ENCODE results near the gene EMC7. TPM values are rescaled to one million over a fixed set of nuclear protein-coding genes. Genes with fewer than 3 reads are reported as not detected.

EMC7 gene
- total RNA-seq, 1 experiment from 2014 or later: 38.7 TPM

DNA sequence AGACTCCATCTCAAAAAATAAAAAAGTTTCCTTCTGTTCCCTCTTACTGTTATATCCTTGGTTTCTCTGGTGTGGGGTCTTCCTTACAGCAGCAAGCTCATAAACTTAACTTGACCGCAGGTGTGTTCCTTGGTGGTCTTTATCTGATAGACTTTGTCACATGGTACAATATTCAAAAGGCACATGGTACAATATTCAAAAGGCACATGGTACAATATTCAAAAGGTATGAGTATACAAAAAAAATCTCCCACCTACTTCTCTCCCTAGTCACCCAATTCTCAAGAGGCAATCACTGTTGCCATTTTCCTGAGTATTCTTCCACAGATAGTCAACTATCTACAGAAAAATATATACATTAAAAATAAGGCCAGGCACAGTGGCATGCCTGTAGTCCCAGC lies 4.8 kb upstream of the EMC7 start:
- ChIA-PET CTCF (no interaction called here), RAD21 (ENCODE audit: low non-redundant PET in 1 of 2, low total read pairs in 2 of 2, uncharacterized antibody in 2 of 2, unreplicated experiment in 2 of 2) (no interaction called here), POLR2A (no interaction called here)
- H4K20me1 ChIP-seq (ENCODE audit: insufficient read depth): no peaks in the 10 kb centered on the region
- intact Hi-C loops (cut with micrococcal nuclease): no loop called here
- no TSS peak for BruUV-seq (replicated peaks)
- H3K27me3 ChIP-seq (ENCODE audit: insufficient read depth, low read length): no peaks in the 10 kb centered on the region
- H3K36me3 ChIP-seq (ENCODE audit: control insufficient read depth in 1 of 2, insufficient read depth in 2 of 2, low read length in 2 of 2): no peaks in the 10 kb centered on the region
- no peak for DNase-seq (ENCODE audit: low read depth, low spot score)
- H3K9ac ChIP-seq (ENCODE audit: low read length): no peak overlapping the region
- peaks cover 3 to 13% of the 10 kb centered on the region in 2 experiments; a peak in 2 of 4 replicates for H3K4me1 ChIP-seq (ENCODE audit: control insufficient read depth in 1 of 2, insufficient read depth in 2 of 2, low read length in 2 of 2)
- TF ChIP-seq, protein P1, sequence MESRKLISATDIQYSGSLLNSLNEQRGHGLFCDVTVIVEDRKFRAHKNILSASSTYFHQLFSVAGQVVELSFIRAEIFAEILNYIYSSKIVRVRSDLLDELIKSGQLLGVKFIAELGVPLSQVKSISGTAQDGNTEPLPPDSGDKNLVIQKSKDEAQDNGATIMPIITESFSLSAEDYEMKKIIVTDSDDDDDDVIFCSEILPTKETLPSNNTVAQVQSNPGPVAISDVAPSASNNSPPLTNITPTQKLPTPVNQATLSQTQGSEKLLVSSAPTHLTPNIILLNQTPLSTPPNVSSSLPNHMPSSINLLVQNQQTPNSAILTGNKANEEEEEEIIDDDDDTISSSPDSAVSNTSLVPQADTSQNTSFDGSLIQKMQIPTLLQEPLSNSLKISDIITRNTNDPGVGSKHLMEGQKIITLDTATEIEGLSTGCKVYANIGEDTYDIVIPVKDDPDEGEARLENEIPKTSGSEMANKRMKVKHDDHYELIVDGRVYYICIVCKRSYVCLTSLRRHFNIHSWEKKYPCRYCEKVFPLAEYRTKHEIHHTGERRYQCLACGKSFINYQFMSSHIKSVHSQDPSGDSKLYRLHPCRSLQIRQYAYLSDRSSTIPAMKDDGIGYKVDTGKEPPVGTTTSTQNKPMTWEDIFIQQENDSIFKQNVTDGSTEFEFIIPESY (IDR thresholded peaks at IDR 0.05; ENCODE audit: extremely low read depth, insufficient replicate concordance, low read length): no peak
- TF ChIP-seq EZH2 (IDR thresholded peaks at IDR 0.05): no peak
- no peak for TF ChIP-seq ELF1 (IDR thresholded peaks at IDR 0.05; ENCODE audit: borderline replicate concordance, low read depth)
- TF ChIP-seq ZFX (IDR thresholded peaks at IDR 0.05): no peak
- TF ChIP-seq TCF7L2 (IDR thresholded peaks at IDR 0.05; ENCODE audit: borderline replicate concordance, extremely low read depth, insufficient read depth, insufficient read length): no peak
- no peak for TF ChIP-seq POLR2AphosphoS5 (IDR thresholded peaks at IDR 0.05; ENCODE audit: low read depth, low read length)
- TF ChIP-seq ZNF274 (IDR thresholded peaks at IDR 0.05; ENCODE audit: low read depth, low read length): no peak
- no peak for TF ChIP-seq SP1 (IDR thresholded peaks at IDR 0.05; ENCODE audit: low read depth)
- TF ChIP-seq SRF (IDR thresholded peaks at IDR 0.05; ENCODE audit: low read depth): no peak
- TF ChIP-seq, protein P2, sequence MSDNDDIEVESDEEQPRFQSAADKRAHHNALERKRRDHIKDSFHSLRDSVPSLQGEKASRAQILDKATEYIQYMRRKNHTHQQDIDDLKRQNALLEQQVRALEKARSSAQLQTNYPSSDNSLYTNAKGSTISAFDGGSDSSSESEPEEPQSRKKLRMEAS (IDR thresholded peaks at IDR 0.05): no peak
- no peak for TF ChIP-seq SIN3A (IDR thresholded peaks at IDR 0.05; ENCODE audit: low read depth)
- TF ChIP-seq EZH2phosphoT487 (IDR thresholded peaks at IDR 0.05; ENCODE audit: borderline replicate concordance): no peak
- no peak for TF ChIP-seq EGR1 (IDR thresholded peaks at IDR 0.05; ENCODE audit: low read depth)
- TF ChIP-seq CBX3 (IDR thresholded peaks at IDR 0.05; ENCODE audit: low read depth): no peak
- no peak for TF ChIP-seq FOSL1 (IDR thresholded peaks at IDR 0.05; ENCODE audit: low read depth)
- no peak for TF ChIP-seq RAD21 (IDR thresholded peaks at IDR 0.05; ENCODE audit: low read depth)
- TF ChIP-seq, protein P3, sequence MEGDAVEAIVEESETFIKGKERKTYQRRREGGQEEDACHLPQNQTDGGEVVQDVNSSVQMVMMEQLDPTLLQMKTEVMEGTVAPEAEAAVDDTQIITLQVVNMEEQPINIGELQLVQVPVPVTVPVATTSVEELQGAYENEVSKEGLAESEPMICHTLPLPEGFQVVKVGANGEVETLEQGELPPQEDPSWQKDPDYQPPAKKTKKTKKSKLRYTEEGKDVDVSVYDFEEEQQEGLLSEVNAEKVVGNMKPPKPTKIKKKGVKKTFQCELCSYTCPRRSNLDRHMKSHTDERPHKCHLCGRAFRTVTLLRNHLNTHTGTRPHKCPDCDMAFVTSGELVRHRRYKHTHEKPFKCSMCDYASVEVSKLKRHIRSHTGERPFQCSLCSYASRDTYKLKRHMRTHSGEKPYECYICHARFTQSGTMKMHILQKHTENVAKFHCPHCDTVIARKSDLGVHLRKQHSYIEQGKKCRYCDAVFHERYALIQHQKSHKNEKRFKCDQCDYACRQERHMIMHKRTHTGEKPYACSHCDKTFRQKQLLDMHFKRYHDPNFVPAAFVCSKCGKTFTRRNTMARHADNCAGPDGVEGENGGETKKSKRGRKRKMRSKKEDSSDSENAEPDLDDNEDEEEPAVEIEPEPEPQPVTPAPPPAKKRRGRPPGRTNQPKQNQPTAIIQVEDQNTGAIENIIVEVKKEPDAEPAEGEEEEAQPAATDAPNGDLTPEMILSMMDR (IDR thresholded peaks at IDR 0.05 in 2 of 3, conservative IDR thresholded peaks at IDR 0.05 in 1 of 3; ENCODE audit: borderline replicate concordance in 1 of 3, insufficient read depth in 1 of 3, low read depth in 2 of 3, low read length in 2 of 3): no peak
- no peak for TF ChIP-seq POLR2A (IDR thresholded peaks at IDR 0.05; ENCODE audit: borderline replicate concordance, extremely low read depth, insufficient read depth, insufficient read length)
- TF ChIP-seq, protein P4, sequence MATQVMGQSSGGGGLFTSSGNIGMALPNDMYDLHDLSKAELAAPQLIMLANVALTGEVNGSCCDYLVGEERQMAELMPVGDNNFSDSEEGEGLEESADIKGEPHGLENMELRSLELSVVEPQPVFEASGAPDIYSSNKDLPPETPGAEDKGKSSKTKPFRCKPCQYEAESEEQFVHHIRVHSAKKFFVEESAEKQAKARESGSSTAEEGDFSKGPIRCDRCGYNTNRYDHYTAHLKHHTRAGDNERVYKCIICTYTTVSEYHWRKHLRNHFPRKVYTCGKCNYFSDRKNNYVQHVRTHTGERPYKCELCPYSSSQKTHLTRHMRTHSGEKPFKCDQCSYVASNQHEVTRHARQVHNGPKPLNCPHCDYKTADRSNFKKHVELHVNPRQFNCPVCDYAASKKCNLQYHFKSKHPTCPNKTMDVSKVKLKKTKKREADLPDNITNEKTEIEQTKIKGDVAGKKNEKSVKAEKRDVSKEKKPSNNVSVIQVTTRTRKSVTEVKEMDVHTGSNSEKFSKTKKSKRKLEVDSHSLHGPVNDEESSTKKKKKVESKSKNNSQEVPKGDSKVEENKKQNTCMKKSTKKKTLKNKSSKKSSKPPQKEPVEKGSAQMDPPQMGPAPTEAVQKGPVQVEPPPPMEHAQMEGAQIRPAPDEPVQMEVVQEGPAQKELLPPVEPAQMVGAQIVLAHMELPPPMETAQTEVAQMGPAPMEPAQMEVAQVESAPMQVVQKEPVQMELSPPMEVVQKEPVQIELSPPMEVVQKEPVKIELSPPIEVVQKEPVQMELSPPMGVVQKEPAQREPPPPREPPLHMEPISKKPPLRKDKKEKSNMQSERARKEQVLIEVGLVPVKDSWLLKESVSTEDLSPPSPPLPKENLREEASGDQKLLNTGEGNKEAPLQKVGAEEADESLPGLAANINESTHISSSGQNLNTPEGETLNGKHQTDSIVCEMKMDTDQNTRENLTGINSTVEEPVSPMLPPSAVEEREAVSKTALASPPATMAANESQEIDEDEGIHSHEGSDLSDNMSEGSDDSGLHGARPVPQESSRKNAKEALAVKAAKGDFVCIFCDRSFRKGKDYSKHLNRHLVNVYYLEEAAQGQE (IDR thresholded peaks at IDR 0.05; ENCODE audit: low read depth): no peak
- TF ChIP-seq YY1 (IDR thresholded peaks at IDR 0.05; ENCODE audit: extremely low read depth, insufficient replicate concordance, low read depth, low read length): no peak
- H3K9me3 ChIP-seq (ENCODE audit: control insufficient read depth in 1 of 2, insufficient read depth in 1 of 2, low read depth in 1 of 2, low read length in 2 of 2): peaks cover 0 to 7% of the 10 kb centered on the region in 2 experiments; a peak in 1 of 4 replicates
- no peak overlapping the region for H3K4me3 ChIP-seq (replicated peaks in 1 of 2; ENCODE audit: low read depth in 1 of 2, low read length in 2 of 2)
- no peak overlapping the region for H2AFZ ChIP-seq (ENCODE audit: low read depth, low read length, poor library complexity, severe bottlenecking)
- no peak for ATAC-seq
- H3K79me2 ChIP-seq (ENCODE audit: insufficient read depth, low read length): peaks cover 2% of the 10 kb centered on the region; the same call in 1 of the 2 replicates
- no peak overlapping the region for H3K27ac ChIP-seq (ENCODE audit: low read depth, low read length)
- H3K4me2 ChIP-seq (ENCODE audit: low read length): no peak overlapping the region
- no peaks in the 10 kb centered on the region for H3K9me2 ChIP-seq (ENCODE audit: insufficient read depth)
